Right cardiac atrium (tissue), 5 donors: ENCODE measurements around the gene TRAF7. TPM values are rescaled to one million over a fixed set of nuclear protein-coding genes. Genes with fewer than 3 reads are reported as not detected.
A peak's percentile ranks its signal among the peaks of the same experiment; 100 is the strongest.
"Not testable (repeated sequence)": the region's sequence is repeated elsewhere in the genome, so short reads cannot be mapped to it uniquely, and the experiment has no call there.

ENCODE experiments used
- ATAC-seq, 2 donors: fragments of 200-7000 bp; cut with Tn5 transposase; one replicate each; pipeline versions ENCODE4 v1.8.0 to v1.9.1; 2020; ENCODE audit warnings: moderate library complexity in 2 of 2, mild to moderate bottlenecking in 1 of 2
- DNase-seq, 3 donors: peaks; one replicate each; pipeline ENCODE4 v3.0.0-alpha.2; 2020
- H3K27ac ChIP-seq: one replicate; pipeline ENCODE4 v1.5.1; 2013; ENCODE audit warnings: mild to moderate bottlenecking, low read length, control low read depth, moderate library complexity
- H3K27me3 ChIP-seq: one replicate; pipeline ENCODE4 v1.6.1; 2013; ENCODE audit not compliant: control insufficient read depth, insufficient read depth
- H3K4me1 ChIP-seq: one replicate; pipeline ENCODE4 v1.6.1; 2013; ENCODE audit warnings: low read length; ENCODE audit not compliant: control insufficient read depth, insufficient read depth
- H3K4me3 ChIP-seq: one replicate; pipeline ENCODE4 v1.5.1; 2013; ENCODE audit warnings: low read length, control low read depth
- H3K9me3 ChIP-seq: one replicate; pipeline ENCODE4 v1.6.1; 2013; ENCODE audit warnings: low read length; ENCODE audit not compliant: control insufficient read depth
- WGBS: extraction: QIAGEN DNeasy Blood & Tissue Kit; methylation state at CpG from one replicate; pipeline ENCODE4 v1.1.7; 2013; 5-methylcytosine and 5-hydroxymethylcytosine counted together
- intact Hi-C, 4 donors: fragments of 100-400 bp; cut with DNase I; formaldehyde crosslinking; loops; one replicate each; pipeline versions ENCODE4 v1.11.0 to v1.14.0; 2022 to 2023
- polyA plus RNA-seq: library from polyadenylated mRNA; stranded (reverse); fragments of 200-250 nt; gene quantifications from one replicate; pipeline ENCODE4 v1.2.3, GENCODE V29; 2013
- total RNA-seq, 4 donors: library from RNA; stranded (reverse); fragmentation: NEBNext Ultra II Directional; extraction: Animal tissue kit (Norgen Biotek cat#: 25700); gene quantifications; one replicate each; pipeline ENCODE4 v1.2.1, GENCODE V29; 2021
- donor health status: healthy with polysubstance abuse.
- donor health status: DM: no; HTN: yes; CAD: no.
- donor health status: DM: no; HTN: no; CAD: no.
- donor health status: DM: no; HTN: yes; CAD: no; lungs with severe emphysema.
- donor health status: DM: yes; HTN: yes; CAD: no.

TRAF7 gene
- total and polyA plus RNA-seq, 5 donors, result 17.7 to 39.2 (median 31.1) TPM

GRCh38 chr16:2122429-2122828 is 33.2 kb upstream of the TRAF7 start:
- Histone ChIP-seq H3K9me3 (no peaks in the 10 kb centered on the region), H3K4me1 (peaks cover 10% of the 10 kb centered on the region), H3K4me3 (no peak overlapping the region), H3K27me3 (no peaks in the 10 kb centered on the region), H3K27ac (no peak overlapping the region)
- DNase-seq (peak in 1 of 3 donors; percentile 64), ATAC-seq (no peak)
- intact Hi-C loops, result no loop called here
- WGBS, result 75% methylated on average over 17 of the region's 17 CpGs

- H3K27me3 ChIP-seq, intact Hi-C loops, H3K9me3 ChIP-seq, H3K4me3 ChIP-seq: not testable (repeated sequence)
- H3K27ac ChIP-seq, result peak overlapping the region; percentile 14
- 45% methylated on average over 19 of the region's 26 CpGs for WGBS
- H3K4me1 ChIP-seq, result peaks cover 10% of the 10 kb centered on the region
- DNase-seq (peak in 1 of 3 donors; percentile 59), ATAC-seq (peak; percentile 1 to 3)
Measured at GRCh38 chr16:2122934-2123683, 32.5 kb upstream of the TRAF7 start.

GRCh38 chr16:2123706-2124376 is 31.7 kb upstream of the TRAF7 start:
- H3K27me3 ChIP-seq, intact Hi-C loops, H3K9me3 ChIP-seq, H3K4me3 ChIP-seq: not testable (repeated sequence)
- WGBS, result 31% methylated on average over 24 of the region's 27 CpGs
- ATAC-seq (peak; percentile 2), DNase-seq (peak in 1 of 3 donors; percentile 68)
- H3K27ac ChIP-seq, result peak overlapping the region; percentile 98
- H3K4me1 ChIP-seq, result peaks cover 10% of the 10 kb centered on the region

GRCh38 chr16:2124377-2124693 is 31.2 kb upstream of the TRAF7 start:
- Histone ChIP-seq H3K27ac (peak overlapping the region; percentile 98), H3K4me1 (peaks cover 10% of the 10 kb centered on the region)
- H3K27me3 ChIP-seq, H3K4me3 ChIP-seq, intact Hi-C loops, H3K9me3 ChIP-seq: not testable (repeated sequence)
- DNase-seq (peak in 1 of 3 donors; percentile 75), ATAC-seq (peak; percentile 1 to 3)
- 4% methylated on average over 11 of the region's 11 CpGs for WGBS

GRCh38 chr16:2124694-2125444 is 30.7 kb upstream of the TRAF7 start:
- ATAC-seq (peak; percentile 62 to 74), DNase-seq (peak; percentile 81 to 92 (median 89))
- WGBS, result 2% methylated on average over 37 of the region's 37 CpGs
- H3K9me3 ChIP-seq, H3K27me3 ChIP-seq, intact Hi-C loops, H3K4me3 ChIP-seq: not testable (repeated sequence)
- Histone ChIP-seq H3K4me1 (peaks cover 10% of the 10 kb centered on the region), H3K27ac (peak overlapping the region; percentile 98)

- H3K4me3 ChIP-seq, H3K27me3 ChIP-seq, H3K9me3 ChIP-seq, intact Hi-C loops, ATAC-seq: not testable (repeated sequence)
- Histone ChIP-seq H3K27ac (peak overlapping the region; percentile 98), H3K4me1 (peaks cover 10% of the 10 kb centered on the region)
- WGBS, result 35% methylated on average over 11 of the region's 11 CpGs
- DNase-seq, result peak in 2 of 3 donors; percentile 64
Measured at GRCh38 chr16:2125609-2126008, 30.0 kb upstream of the TRAF7 start.

- intact Hi-C loops, result not testable (repeated sequence)
Measured at GRCh38 chr16:2126161-2126743, 29.3 kb upstream of the TRAF7 start.

GRCh38 chr16:2126928-2127556 is 28.5 kb upstream of the TRAF7 start:
- H3K4me3 ChIP-seq, H3K27me3 ChIP-seq, H3K9me3 ChIP-seq, intact Hi-C loops: not testable (repeated sequence)
- DNase-seq (peak in 2 of 3 donors; percentile 77), ATAC-seq (peak in 1 of 2 donors; percentile 2)
- 71% methylated on average over 31 of the region's 31 CpGs for WGBS
- peaks cover 10% of the 10 kb centered on the region for H3K4me1 ChIP-seq
- H3K27ac ChIP-seq, result peak overlapping the region; percentile 50

More at GRCh38 chr16:2126161-2126743, 29.3 kb upstream of the TRAF7 start:
- WGBS, result 36% methylated on average over 21 of the region's 21 CpGs
- H3K4me3 ChIP-seq, H3K9me3 ChIP-seq, H3K27me3 ChIP-seq: not testable (repeated sequence)
- ATAC-seq (peak; percentile 1 to 12), DNase-seq (peak in 2 of 3 donors; percentile 79 to 84)
- Histone ChIP-seq H3K27ac (peak overlapping the region; percentile 63), H3K4me1 (peaks cover 10% of the 10 kb centered on the region)

- H3K27me3 ChIP-seq, H3K4me3 ChIP-seq, intact Hi-C loops, H3K9me3 ChIP-seq, H3K27ac ChIP-seq: not testable (repeated sequence)
- DNase-seq (peak in 2 of 3 donors; percentile 68 to 72), ATAC-seq (peak; percentile 19 to 22)
- WGBS, result 28% methylated on average over 3 of the region's 3 CpGs
- H3K4me1 ChIP-seq, result peaks cover 10% of the 10 kb centered on the region
Measured at GRCh38 chr16:2127630-2128280, 27.8 kb upstream of the TRAF7 start.

- H3K27me3 ChIP-seq, H3K4me1 ChIP-seq, intact Hi-C loops, H3K4me3 ChIP-seq, H3K9me3 ChIP-seq, DNase-seq, ATAC-seq, H3K27ac ChIP-seq: not testable (repeated sequence)
- WGBS, result 74% methylated on average over 9 of the region's 11 CpGs
Measured at GRCh38 chr16:2129251-2129650, 26.3 kb upstream of the TRAF7 start.
